OCI-LY7 (cell line): ENCODE measurements around the gene ANP32E. TPM values are rescaled to one million over a fixed set of nuclear protein-coding genes. Genes with fewer than 3 reads are reported as not detected.
"Not testable (repeated sequence)": the region's sequence is repeated elsewhere in the genome, so short reads cannot be mapped to it uniquely, and the experiment has no call there.

Experiments
- BruUV-seq: library from RNA; stranded (reverse); fragments of 400-500 nt; replicated peaks from 2 replicates; lab custom pipeline; 2021; lab: Mats Ljungman, UMichigan
- CTCF ChIA-PET: fragments of 300-600 bp; sonication (Branson Sonifier 250); formaldehyde crosslinking; loops from one replicate; lab custom pipeline; 2022; ENCODE audit warnings: antibody characterized with exemption; ENCODE audit not compliant: unreplicated experiment; lab: Charles Lee
- POLR2A ChIA-PET: fragments of 300-600 bp; sonication (Branson Sonifier 250); formaldehyde crosslinking; loops from one replicate; lab custom pipeline; 2022; ENCODE audit warnings: antibody characterized with exemption; lab: Charles Lee
- DNase-seq: peaks from one replicate; pipeline ENCODE4 v3.0.0-alpha.2; 2015; ENCODE audit warnings: low spot score
- H2AFZ ChIP-seq: fragments of 200-600 bp; sonication (generic), shearing (Covaris generic); 2 replicates; pipeline ENCODE4 v1.6.1; 2014; ENCODE audit warnings: mild to moderate bottlenecking, antibody characterized with exemption, low read length, moderate library complexity
- H3K27ac ChIP-seq: fragments of 200-600 bp; sonication (generic); 2 replicates; pipeline ENCODE4 v1.5.1; 2014; ENCODE audit warnings: mixed run types, low read depth, mild to moderate bottlenecking, moderate library complexity, low read length, inconsistent platforms; ENCODE audit not compliant: poor library complexity, severe bottlenecking
- H3K36me3 ChIP-seq: fragments of 200-600 bp; sonication (generic); 2 replicates; pipeline ENCODE4 v1.6.1; 2014; ENCODE audit warnings: mild to moderate bottlenecking, antibody characterized with exemption, low read length, moderate library complexity, mixed read lengths; ENCODE audit not compliant: insufficient read depth
- H3K4me1 ChIP-seq: fragments of 200-600 bp; sonication (generic); 2 replicates; pipeline ENCODE4 v1.5.1; 2014; ENCODE audit warnings: mild to moderate bottlenecking, low read length; ENCODE audit not compliant: insufficient read depth, poor library complexity, severe bottlenecking
- H3K4me2 ChIP-seq: fragments of 200-600 bp; sonication (generic); 2 replicates; pipeline ENCODE4 v1.6.1; 2014; ENCODE audit warnings: mild to moderate bottlenecking, low read length
- H3K4me3 ChIP-seq: fragments of 200-600 bp; sonication (generic); 2 replicates; pipeline ENCODE4 v1.5.1; 2014; ENCODE audit warnings: mild to moderate bottlenecking, low read depth, low read length; ENCODE audit not compliant: poor library complexity, severe bottlenecking
- H3K79me2 ChIP-seq: fragments of 200-600 bp; sonication (generic); 2 replicates; pipeline ENCODE4 v1.6.1; 2016; ENCODE audit warnings: low read depth, mild to moderate bottlenecking, low read length, moderate library complexity, mixed read lengths; ENCODE audit not compliant: insufficient read depth
- H3K9me2 ChIP-seq: fragments of 200-600 bp; sonication (generic); 2 replicates; pipeline ENCODE4 v1.6.1; 2016; ENCODE audit warnings: mild to moderate bottlenecking, low read length, mixed read lengths; ENCODE audit not compliant: insufficient read depth
- H3K9me3 ChIP-seq: fragments of 200-600 bp; sonication (generic); 2 replicates; pipeline ENCODE4 v1.6.1; 2014; ENCODE audit warnings: mild to moderate bottlenecking, mixed run types, low read length, mixed read lengths
- H4K20me1 ChIP-seq: fragments of 200-600 bp; sonication (generic); 2 replicates; pipeline ENCODE4 v1.6.1; 2014; ENCODE audit warnings: mild to moderate bottlenecking, antibody characterized with exemption, low read length, moderate library complexity, mixed read lengths; ENCODE audit not compliant: insufficient read depth
- CTCF ChIP-seq: fragments of 200-600 bp; sonication (generic); conservative IDR thresholded peaks from 2 replicates; pipeline ENCODE4 v1.5.1; 2014; ENCODE audit warnings: mild to moderate bottlenecking, antibody characterized with exemption, low read length, moderate library complexity, mixed read lengths
- EZH2phosphoT487 ChIP-seq: fragments of 200-600 bp; sonication (generic); IDR thresholded peaks from 2 replicates; pipeline ENCODE4 v1.6.1; 2018; ENCODE audit warnings: low read depth, borderline replicate concordance, mild to moderate bottlenecking, mixed run types, antibody characterized with exemption, low read length, moderate library complexity, mixed read lengths
- intact Hi-C: fragments of 100-400 bp; cut with micrococcal nuclease; formaldehyde crosslinking; loops from one replicate; pipeline ENCODE4 v1.10.0; 2022; ENCODE audit not compliant: unreplicated experiment
- total RNA-seq, 2 experiments: library from RNA; depleted of rRNA in 1 of 2; stranded (reverse); fragments of >200 nt in 1 of 2; shearing (Covaris generic) in 1 of 2; gene quantifications; 2 replicates each; pipeline ENCODE4 v1.2.3, GENCODE V29; 2014 to 2022

Gene ANP32E
- total RNA-seq, 2 experiments from 2014 or later: 52.8 to 152 TPM

- H3K9me2 ChIP-seq: no peaks in the 10 kb centered on the region
- H3K4me3 ChIP-seq: peak overlapping the region; percentile 96
- peak overlapping the region; percentile 35; the same call in 1 of the 2 replicates for H2AFZ ChIP-seq
- H3K4me1 ChIP-seq: peaks cover 21% of the 10 kb centered on the region
- H3K9me3 ChIP-seq: no peaks in the 10 kb centered on the region; the same call in 1 of the 2 replicates
- H3K36me3 ChIP-seq: peaks cover 44% of the 10 kb centered on the region
- CTCF ChIA-PET: no interaction called here
- no TSS peak for BruUV-seq
- POLR2A ChIA-PET: interaction anchor here (0.7 to 2.2 kb wide), 9 partner anchors 8 to 1134 kb away, joined by 3 to 8 read pairs (median 4); partner anchors contain the start of gene APH1A
- peak overlapping the region; percentile 95 for H3K27ac ChIP-seq
- no peak for TF ChIP-seq EZH2phosphoT487
- TF ChIP-seq CTCF: no peak
- peak overlapping the region; percentile 97 for H3K4me2 ChIP-seq
- H4K20me1 ChIP-seq: peaks cover 16% of the 10 kb centered on the region
- DNase-seq: no peak
- H3K79me2 ChIP-seq: peaks cover 64% of the 10 kb centered on the region
- intact Hi-C loops: no loop called here
These were observed 1.7 kb downstream of the ANP32E start for GRCh38 chr1:150234309-150234565.

GRCh38 chr1:150233359-150234308 is 2.3 kb downstream of the ANP32E start:
- no peak overlapping the region for H2AFZ ChIP-seq
- H3K79me2 ChIP-seq: peaks cover 69% of the 10 kb centered on the region
- no peaks in the 10 kb centered on the region for H3K9me2 ChIP-seq
- TF ChIP-seq CTCF (no peak), EZH2phosphoT487 (no peak)
- intact Hi-C loops: no loop called here
- peak overlapping the region; percentile 96 for H3K4me3 ChIP-seq
- ChIA-PET CTCF (no interaction called here), POLR2A (interaction anchor here (0.6 to 2.2 kb wide), 13 partner anchors 8 to 1135 kb away, joined by 3 to 8 read pairs (median 4); partner anchors contain the start of gene APH1A)
- H3K36me3 ChIP-seq: peaks cover 50% of the 10 kb centered on the region
- DNase-seq: peak; percentile 42
- peaks cover 16% of the 10 kb centered on the region for H4K20me1 ChIP-seq
- TSS peak; percentile 62 for BruUV-seq
- H3K27ac ChIP-seq: peak overlapping the region; percentile 95
- H3K9me3 ChIP-seq: no peaks in the 10 kb centered on the region; the same call in 1 of the 2 replicates
- H3K4me2 ChIP-seq: peak overlapping the region; percentile 97
- H3K4me1 ChIP-seq: peaks cover 21% of the 10 kb centered on the region

- H3K27ac ChIP-seq: peak overlapping the region; percentile 95
- peaks cover 16% of the 10 kb centered on the region for H4K20me1 ChIP-seq
- BruUV-seq, DNase-seq, intact Hi-C loops, CTCF ChIA-PET, H3K9me2 ChIP-seq, H2AFZ ChIP-seq, H3K9me3 ChIP-seq: not testable (repeated sequence)
- peaks cover 58% of the 10 kb centered on the region for H3K36me3 ChIP-seq
- H3K4me1 ChIP-seq: peaks cover 21% of the 10 kb centered on the region
- peak overlapping the region; percentile 96 for H3K4me3 ChIP-seq
- peak overlapping the region; percentile 97 for H3K4me2 ChIP-seq
- POLR2A ChIA-PET: interaction anchor here (0.7 to 2.2 kb wide), 4 partner anchors 9 to 119 kb away, joined by 3 to 8 read pairs (median 4); no protein-coding TSS in a partner anchor
- peaks cover 70% of the 10 kb centered on the region for H3K79me2 ChIP-seq
These were observed 3.0 kb downstream of the ANP32E start for GRCh38 chr1:150232921-150233320.

- Histone ChIP-seq H3K79me2 (peaks cover 43% of the 10 kb centered on the region), H3K4me1 (peaks cover 13% of the 10 kb centered on the region), H3K36me3 (peaks cover 92% of the 10 kb centered on the region)
- H3K27ac ChIP-seq, POLR2A ChIA-PET, DNase-seq, H3K4me3 ChIP-seq, CTCF ChIA-PET, H3K9me3 ChIP-seq, H4K20me1 ChIP-seq, H3K9me2 ChIP-seq, intact Hi-C loops, H3K4me2 ChIP-seq, BruUV-seq, H2AFZ ChIP-seq: not testable (repeated sequence)
These were observed 7.7 kb downstream of the ANP32E start for GRCh38 chr1:150228246-150228645.
